Activated T-helper 2 cell treated with anti-CD3 and anti-CD28 coated beads, Interferon-gamma antibody, Interleukin-2, Interleukin-4, amounts not matched to agents 10 μg/mL and 5 μg/mL and 100 μg/mL, durations not matched to agents 14 hours and 24 hours and 36 hours (primary cell): ENCODE measurements around the gene TFF2. TPM values are rescaled to one million over a fixed set of nuclear protein-coding genes. Genes with fewer than 3 reads are reported as not detected.
A peak's percentile ranks its signal among the peaks of the same experiment; 100 is the strongest.

Experiments used
- DNase-seq: peaks from one replicate; pipeline ENCODE4 v3.0.0; 2021; ENCODE audit warnings: low spot score
- H3K27ac Mint-ChIP-seq: one replicate; pipeline ENCODE4 v1.8.0; 2021; ENCODE audit warnings: mixed read lengths
- H3K27me3 Mint-ChIP-seq: one replicate; pipeline ENCODE4 v1.8.0; 2021; ENCODE audit warnings: low read depth, mixed read lengths
- H3K36me3 Mint-ChIP-seq: one replicate; pipeline ENCODE4 v1.8.0; 2021; ENCODE audit warnings: low read depth, mixed read lengths
- H3K4me1 Mint-ChIP-seq: one replicate; pipeline ENCODE4 v1.8.0; 2021; ENCODE audit warnings: low read depth, mixed read lengths
- H3K4me3 Mint-ChIP-seq: one replicate; pipeline ENCODE4 v1.8.0; 2021; ENCODE audit warnings: low read depth, mild to moderate bottlenecking, moderate library complexity, mixed read lengths
- H3K9me3 Mint-ChIP-seq: one replicate; pipeline ENCODE4 v1.8.0; 2021; ENCODE audit warnings: mixed read lengths
- intact Hi-C: fragments of 100-400 bp; cut with micrococcal nuclease; formaldehyde crosslinking; loops from one replicate; pipeline ENCODE4 v1.15.1; 2023
- total RNA-seq: library from RNA; stranded (reverse); gene quantifications from 2 replicates; pipeline ENCODE4 v1.2.3, GENCODE V29; 2022

The TFF2 gene
- total RNA-seq, 1 donor from 2014 or later = not detected

DNA sequence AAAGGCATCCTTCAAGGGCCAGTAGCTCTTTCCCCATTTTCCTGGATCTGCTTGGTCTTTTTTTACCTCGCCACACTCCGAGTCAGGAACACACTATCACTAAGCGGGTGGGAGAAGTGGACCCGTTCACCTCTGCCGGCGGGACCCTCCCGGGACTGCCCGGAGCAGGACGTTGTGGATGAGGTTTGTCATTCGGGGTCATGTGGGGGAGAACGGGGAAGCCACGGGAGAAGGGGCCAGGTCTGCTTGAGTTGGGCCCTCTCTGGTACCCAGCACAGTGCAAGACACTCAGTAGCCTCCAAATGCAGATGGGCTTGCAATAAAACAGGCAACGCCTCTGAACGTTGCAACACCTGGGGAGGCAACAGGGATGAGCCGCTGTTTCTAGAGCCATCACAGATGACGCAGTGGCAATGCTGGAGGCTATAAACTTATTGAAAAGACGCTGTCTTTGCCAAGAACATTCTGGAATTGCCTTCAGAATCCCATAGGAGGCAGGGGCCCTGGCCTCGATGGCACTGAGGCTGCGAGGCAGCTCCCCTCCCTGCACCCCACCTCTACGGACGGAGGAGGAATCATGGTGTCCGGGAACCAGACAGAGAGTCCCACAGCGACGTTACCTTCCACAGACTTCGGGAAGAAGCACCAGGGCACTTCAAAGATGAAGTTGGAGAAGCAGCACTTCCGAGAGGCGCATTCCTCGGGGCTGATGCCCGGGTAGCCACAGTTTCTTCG lies 3.8 kb downstream of the TFF2 start:
- DNase-seq = no peak
- Mint-ChIP-seq H3K4me1 (no peaks in the 10 kb centered on the region), H3K27ac (no peak overlapping the region), H3K4me3 (no peak overlapping the region), H3K27me3 (no peaks in the 10 kb centered on the region), H3K36me3 (no peaks in the 10 kb centered on the region), H3K9me3 (no peaks in the 10 kb centered on the region)
- intact Hi-C loops = no loop called here

DNA sequence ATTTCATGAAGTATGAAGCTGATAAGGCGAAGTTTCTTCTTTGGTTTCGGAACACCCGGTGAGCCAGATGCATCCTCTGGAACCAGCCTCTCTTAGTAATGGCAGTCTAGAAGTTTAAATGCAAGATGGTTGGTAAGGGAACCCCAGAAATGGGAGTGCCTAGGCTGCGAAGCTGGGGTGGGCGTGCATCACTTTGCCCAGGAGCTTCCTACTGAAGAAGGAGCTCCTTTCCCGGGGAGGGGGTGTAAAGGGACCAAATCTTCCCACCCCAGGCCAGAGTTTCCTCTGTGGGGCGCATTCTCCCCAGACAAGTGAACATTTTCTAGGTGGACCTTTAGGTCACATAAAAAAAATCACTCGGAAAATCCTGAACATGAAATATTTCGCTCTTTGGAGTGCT lies 4.4 kb downstream of the TFF2 start:
- H3K36me3 Mint-ChIP-seq = no peaks in the 10 kb centered on the region
- H3K9me3 Mint-ChIP-seq = no peaks in the 10 kb centered on the region
- H3K27me3 Mint-ChIP-seq = no peaks in the 10 kb centered on the region
- H3K4me1 Mint-ChIP-seq = no peaks in the 10 kb centered on the region
- DNase-seq = no peak
- intact Hi-C loops = no loop called here
- H3K4me3 Mint-ChIP-seq = no peak overlapping the region
- H3K27ac Mint-ChIP-seq = no peak overlapping the region

DNA sequence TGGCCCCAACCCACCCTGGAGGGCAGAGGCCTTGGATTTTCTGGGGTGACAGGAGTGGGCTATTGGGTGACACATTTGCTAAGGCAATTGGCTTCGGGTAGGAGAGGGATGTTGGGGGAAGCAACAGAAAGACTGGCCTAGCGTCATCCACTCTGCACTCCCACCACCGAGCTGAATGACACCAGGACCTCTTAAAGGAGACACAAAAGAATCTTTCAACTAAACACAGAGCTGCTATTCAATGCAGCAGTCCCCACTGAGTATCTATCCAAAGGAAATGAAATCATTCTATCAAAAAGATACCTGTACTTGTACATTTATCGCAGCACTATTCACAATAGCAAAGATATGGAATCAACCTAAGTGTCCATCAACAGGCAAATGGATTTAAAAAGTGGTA lies 6.2 kb downstream of the TFF2 start:
- Mint-ChIP-seq H3K27me3 (no peaks in the 10 kb centered on the region), H3K36me3 (no peaks in the 10 kb centered on the region), H3K27ac (no peak overlapping the region), H3K9me3 (no peaks in the 10 kb centered on the region), H3K4me3 (no peak overlapping the region), H3K4me1 (no peaks in the 10 kb centered on the region)
- intact Hi-C loops = no loop called here
- DNase-seq = no peak

DNA sequence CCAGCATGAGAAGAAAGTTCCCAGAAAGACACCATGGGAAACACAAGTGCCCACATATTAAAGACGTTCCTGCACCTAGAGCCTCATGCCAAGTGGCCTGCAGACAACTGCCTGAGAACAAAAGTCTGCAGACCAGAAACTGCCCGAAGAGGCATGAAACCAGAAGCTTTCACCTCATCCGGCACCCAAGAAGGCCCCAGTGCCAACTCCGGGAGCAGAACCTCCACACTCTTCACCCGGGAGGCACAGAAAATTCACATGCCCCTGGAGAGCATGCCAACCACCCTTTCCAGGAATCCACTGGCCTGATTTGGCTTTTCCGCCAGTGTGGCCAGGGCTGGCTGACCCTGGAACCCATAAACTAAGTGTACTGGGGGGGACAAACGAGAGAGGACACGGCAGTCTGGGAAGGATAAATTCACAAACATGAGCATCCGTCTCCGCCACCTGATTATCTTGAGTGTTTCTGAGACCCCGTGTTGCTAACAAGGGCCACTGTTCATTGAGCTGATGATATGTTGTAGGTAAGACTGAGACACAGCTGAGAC lies 6.8 kb downstream of the TFF2 start:
- no peak for DNase-seq
- no peaks in the 10 kb centered on the region for H3K27me3 Mint-ChIP-seq
- no peaks in the 10 kb centered on the region for H3K36me3 Mint-ChIP-seq
- intact Hi-C loops = no loop called here
- H3K4me1 Mint-ChIP-seq = peaks cover 2% of the 10 kb centered on the region
- no peak overlapping the region for H3K4me3 Mint-ChIP-seq
- H3K9me3 Mint-ChIP-seq = no peaks in the 10 kb centered on the region
- H3K27ac Mint-ChIP-seq = no peak overlapping the region

DNA sequence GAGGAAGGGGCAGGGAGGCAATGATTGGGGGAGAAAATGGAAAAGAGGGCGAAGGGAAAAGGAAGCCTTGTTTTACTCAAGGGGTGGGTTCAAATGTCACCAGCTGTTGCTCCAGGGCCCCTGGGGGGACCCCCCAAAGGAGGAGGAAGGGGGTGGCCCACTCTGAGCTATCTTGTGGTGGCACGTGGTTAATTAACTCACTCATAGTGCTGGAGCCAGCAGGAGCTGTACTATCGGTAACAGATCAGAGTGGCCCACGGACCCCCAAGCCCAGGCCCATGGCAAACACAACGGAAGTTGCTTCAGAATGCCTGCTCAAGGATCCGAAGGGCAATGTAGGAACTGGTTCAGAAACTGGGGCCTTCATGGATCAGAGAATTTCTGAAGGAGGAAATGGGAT lies 7.2 kb downstream of the TFF2 start:
- no peaks in the 10 kb centered on the region for H3K36me3 Mint-ChIP-seq
- H3K27me3 Mint-ChIP-seq = no peaks in the 10 kb centered on the region
- H3K27ac Mint-ChIP-seq = no peak overlapping the region
- peaks cover 7% of the 10 kb centered on the region for H3K4me1 Mint-ChIP-seq
- DNase-seq = no peak
- no peak overlapping the region for H3K4me3 Mint-ChIP-seq
- H3K9me3 Mint-ChIP-seq = no peaks in the 10 kb centered on the region
- intact Hi-C loops = no loop called here

DNA sequence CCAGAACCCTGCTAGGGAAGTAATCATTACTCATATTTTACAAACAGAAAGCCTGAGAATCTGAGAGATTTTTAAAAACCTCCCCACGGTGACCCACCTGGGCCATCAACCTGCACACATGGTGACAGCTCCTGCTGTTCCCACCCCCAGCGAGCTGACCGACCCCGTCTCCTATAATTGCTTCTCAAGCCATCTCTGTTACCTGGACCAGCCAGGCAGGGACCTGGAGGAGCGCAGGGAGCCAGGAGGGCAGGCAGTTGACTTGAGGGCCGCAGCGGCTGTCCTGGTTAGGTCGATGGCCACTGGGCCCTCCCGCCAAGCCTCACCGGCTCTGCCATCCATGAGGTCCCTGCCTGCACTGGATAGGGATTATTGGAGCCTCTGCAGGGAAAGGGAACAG lies 7.7 kb downstream of the TFF2 start:
- DNase-seq = no peak
- Mint-ChIP-seq H3K27me3 (no peaks in the 10 kb centered on the region), H3K36me3 (no peaks in the 10 kb centered on the region), H3K27ac (no peak overlapping the region), H3K9me3 (no peaks in the 10 kb centered on the region), H3K4me3 (no peak overlapping the region), H3K4me1 (peaks cover 8% of the 10 kb centered on the region)
- intact Hi-C loops = no loop called here

DNA sequence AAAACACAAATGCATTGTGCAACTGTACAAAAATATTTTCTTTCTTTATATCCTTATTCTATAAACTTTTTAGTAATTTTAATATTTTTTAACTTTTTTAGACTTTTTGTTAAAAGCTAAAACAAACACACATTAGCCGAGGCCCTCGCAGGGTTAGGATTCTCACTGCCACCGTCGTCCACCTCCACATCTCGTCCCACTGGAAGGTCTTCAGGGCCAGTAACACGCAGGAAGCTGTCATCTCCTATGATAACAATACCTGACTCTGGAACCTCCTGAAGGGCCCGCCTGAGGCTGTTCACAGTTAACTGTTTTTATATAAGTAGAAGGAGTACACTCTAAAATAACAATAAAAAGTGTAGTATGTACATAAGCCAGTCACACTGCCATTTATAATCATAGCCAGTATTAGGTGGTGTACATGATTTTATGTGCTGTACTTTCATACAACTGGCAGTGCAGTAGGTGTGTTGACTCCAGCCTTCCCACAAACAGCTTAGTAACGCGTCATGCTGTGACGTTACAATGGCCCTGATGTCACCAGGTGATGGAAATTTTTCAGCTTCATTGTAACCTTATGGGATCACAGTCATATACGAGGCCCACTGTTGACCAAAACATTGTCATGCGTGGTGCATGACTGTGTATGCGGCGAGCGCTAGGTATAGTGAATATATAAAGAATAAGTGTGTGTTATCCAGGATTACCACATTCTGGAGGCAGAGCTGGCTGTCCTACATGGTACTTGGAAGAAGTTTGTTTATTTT lies 8.8 kb downstream of the TFF2 start:
- Mint-ChIP-seq H3K4me1 (peaks cover 15% of the 10 kb centered on the region), H3K9me3 (no peaks in the 10 kb centered on the region), H3K27me3 (peaks cover 4% of the 10 kb centered on the region), H3K36me3 (no peaks in the 10 kb centered on the region), H3K4me3 (no peak overlapping the region), H3K27ac (no peak overlapping the region)
- intact Hi-C loops = no loop called here
- DNase-seq = no peak

DNA sequence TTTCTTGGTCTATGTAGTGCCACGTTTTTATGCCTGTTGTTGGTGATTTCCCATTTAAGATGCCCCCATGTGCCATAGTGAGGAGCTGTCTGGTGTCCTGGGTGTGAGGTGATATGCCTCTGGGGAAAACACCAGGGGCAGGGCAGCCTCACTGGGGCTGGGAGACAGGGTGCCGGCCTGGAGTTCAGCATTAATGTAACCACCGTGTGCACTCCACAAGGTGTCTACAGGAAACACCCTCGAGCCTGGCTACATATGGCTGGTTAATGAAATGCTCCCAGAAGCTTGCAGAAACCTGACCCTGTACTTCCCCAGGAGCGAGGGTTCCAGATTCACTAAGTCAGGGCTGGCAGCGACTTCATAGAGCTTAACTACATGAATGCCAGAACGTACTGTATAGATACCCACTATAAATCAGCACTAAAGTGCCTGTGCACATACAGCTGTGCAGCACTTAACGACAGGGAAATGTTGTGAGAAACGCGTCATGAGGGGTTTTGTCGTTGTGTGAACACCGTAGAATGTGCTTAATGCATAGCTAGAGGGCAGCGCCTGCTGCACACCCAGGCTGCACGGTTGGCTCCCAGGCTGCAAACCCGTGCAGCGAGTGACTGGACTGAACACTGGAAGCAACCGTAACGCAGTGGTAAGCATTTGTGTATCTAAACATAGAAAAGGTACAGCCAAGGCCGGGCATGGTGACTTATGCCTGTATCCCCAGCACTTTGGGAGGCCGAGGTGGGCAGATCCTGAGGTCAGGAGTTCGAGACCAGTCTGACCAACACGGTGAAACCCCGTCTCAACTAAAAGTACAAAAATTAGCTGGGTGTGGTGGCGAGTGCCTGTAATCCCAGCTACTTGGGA lies 10.4 kb downstream of the TFF2 start:
- intact Hi-C loops = no loop called here
- DNase-seq = no peak
- no peaks in the 10 kb centered on the region for H3K9me3 Mint-ChIP-seq
- H3K36me3 Mint-ChIP-seq = no peaks in the 10 kb centered on the region
- H3K4me3 Mint-ChIP-seq = no peak overlapping the region
- peaks cover 8% of the 10 kb centered on the region for H3K27me3 Mint-ChIP-seq
- peaks cover 15% of the 10 kb centered on the region for H3K4me1 Mint-ChIP-seq
- H3K27ac Mint-ChIP-seq = no peak overlapping the region

DNA sequence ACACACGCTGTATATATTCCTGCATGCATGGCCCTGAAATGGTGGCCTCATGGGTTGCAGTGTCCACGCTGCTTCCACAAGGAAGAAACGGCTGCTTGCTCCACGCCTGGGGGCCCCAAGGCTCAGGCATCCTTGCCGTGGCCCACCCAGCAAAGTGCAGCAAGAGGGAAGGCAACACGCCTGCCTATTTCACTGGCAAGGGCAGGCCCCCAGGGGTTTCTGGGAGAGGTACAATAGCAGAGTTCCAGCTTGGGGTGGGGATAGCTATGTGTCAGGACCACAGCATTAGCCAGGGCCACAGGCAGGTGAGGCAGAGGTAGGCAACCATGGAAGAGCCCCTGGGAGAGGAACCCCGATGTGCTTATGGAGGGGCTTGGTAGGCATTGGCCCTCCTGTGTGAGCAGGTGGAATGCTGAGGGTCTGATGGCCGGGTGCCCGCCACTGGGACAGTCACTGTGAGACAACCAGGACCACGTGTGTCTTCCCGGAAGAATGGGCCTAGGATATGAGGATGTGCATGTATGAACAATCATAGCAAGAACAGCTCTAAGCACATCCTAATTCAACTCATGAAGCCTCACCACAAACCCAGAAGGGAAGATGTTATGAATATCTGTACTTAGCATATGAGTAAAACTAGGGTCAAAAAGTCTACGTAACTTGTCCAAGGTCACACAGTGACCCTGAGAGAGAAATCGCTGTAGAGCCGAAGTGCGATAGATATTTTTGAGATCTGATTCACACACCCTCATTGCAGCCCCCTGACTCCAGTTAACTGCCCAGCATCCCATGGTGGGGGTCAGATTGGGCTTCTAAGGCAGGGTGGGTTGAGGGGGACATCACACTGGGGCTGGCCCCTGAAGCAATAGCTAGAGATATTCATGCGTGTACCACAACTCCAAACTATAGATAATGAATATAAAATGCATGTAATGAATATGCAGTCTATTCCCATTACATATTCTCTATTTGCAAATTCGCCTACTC lies 11.8 kb downstream of the TFF2 start:
- Mint-ChIP-seq H3K4me3 (no peak overlapping the region), H3K36me3 (no peaks in the 10 kb centered on the region), H3K27me3 (peaks cover 15% of the 10 kb centered on the region), H3K9me3 (no peaks in the 10 kb centered on the region), H3K27ac (no peak overlapping the region), H3K4me1 (peaks cover 15% of the 10 kb centered on the region)
- no peak for DNase-seq
- intact Hi-C loops = loop anchor here (1.0 to 5.0 kb wide), 2 partner anchors 68 to 111 kb away; no protein-coding TSS in a partner anchor

DNA sequence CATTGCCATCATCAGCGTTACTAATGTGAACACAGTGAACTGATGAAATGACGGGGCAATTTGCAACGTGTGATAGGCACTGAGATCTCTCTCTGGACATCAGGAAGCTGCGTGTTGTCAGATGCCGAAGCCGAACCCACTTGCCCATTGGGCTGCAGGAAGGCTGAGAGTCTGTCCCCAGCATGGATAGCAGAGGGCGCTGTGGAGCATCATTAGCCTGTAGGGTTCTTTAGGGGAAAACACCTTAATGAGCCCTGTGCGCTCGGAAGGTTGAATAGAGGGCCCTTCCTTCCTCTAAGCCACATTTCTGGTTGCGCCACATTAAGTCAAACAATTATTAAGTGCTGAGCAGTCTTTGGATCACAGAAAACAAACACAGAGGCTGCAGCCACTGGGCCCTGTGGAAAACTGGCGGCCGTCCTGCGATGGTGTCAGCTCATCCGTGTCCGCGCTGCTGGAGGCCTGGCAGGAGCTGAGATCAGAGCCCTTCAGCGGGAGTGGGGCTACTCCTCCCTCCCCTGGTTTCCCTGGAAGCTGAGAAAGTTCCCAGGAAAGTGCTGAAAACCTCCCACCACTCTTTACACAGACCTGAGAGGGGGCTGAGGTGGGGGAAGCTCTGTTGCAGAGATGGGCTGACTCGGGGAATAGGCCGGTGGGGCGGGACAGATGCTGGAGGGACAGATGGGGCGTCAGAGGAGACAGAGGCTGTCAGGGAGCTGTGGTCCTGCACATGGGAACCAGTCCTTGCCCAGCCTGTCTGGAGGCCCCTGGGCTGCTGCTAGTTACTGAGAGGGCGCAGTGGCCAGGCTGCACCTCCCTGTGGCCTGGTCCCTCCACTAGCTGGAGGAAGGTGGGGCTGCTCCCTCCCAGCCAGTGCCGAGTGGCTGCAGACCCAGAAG lies 12.7 kb downstream of the TFF2 start:
- Mint-ChIP-seq H3K9me3 (no peaks in the 10 kb centered on the region), H3K27ac (no peak overlapping the region), H3K36me3 (no peaks in the 10 kb centered on the region), H3K4me1 (peaks cover 15% of the 10 kb centered on the region), H3K4me3 (no peak overlapping the region), H3K27me3 (peaks cover 15% of the 10 kb centered on the region)
- DNase-seq = peak; percentile 65
- intact Hi-C loops = loop anchor here (1.0 to 5.0 kb wide), 2 partner anchors 69 to 112 kb away; no protein-coding TSS in a partner anchor

DNA sequence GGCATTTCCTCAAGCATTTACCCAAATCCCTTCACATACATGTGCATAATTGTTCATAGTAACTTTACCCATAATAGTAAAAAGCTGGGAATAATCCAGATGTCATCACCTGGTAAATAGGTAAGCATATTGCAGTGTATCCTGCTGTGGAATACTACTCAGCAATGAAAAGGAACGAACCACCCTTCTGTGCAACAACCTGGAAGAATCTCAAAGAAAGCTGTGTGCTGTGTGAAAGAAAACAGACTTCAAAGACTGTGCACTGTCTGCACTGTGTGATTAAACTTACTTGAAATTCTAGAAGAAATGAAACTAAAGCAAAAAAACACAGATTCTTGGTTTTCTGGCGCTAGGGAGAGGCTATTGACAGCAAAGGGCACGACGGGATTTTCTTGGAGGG lies 13.5 kb downstream of the TFF2 start:
- intact Hi-C loops = loop anchor here (5.0 kb wide), 1 partner anchor 70 kb away; no protein-coding TSS in a partner anchor
- Mint-ChIP-seq H3K27ac (no peak overlapping the region), H3K4me3 (no peak overlapping the region), H3K27me3 (peaks cover 21% of the 10 kb centered on the region), H3K9me3 (peaks cover 5% of the 10 kb centered on the region), H3K36me3 (no peaks in the 10 kb centered on the region), H3K4me1 (peaks cover 15% of the 10 kb centered on the region)
- DNase-seq = no peak
